Ovary (tissue), 9 donors: ENCODE data around the gene SOX10. TPM values are rescaled to one million over a fixed set of nuclear protein-coding genes. Genes with fewer than 3 reads are reported as not detected.

ENCODE experiments used
- DNase-seq, 5 donors: peaks; one replicate each; pipeline ENCODE4 v3.0.0-alpha.2; 2019 to 2020
- H3K27ac ChIP-seq, 2 donors: fragments of 200-600 bp; one replicate each; pipeline versions ENCODE4 v1.5.1 to v1.8.0; 2019 to 2022
- H3K27me3 ChIP-seq: fragments of 200-600 bp; one replicate; pipeline ENCODE4 v1.8.0; 2022
- H3K36me3 ChIP-seq: fragments of 200-600 bp; sonication (generic); one replicate; pipeline ENCODE4 v1.5.1; 2019
- H3K4me1 ChIP-seq: one replicate; pipeline ENCODE4 v1.8.1; 2013; ENCODE audit warnings: mild to moderate bottlenecking, moderate library complexity; ENCODE audit not compliant: insufficient read depth
- H3K4me3 ChIP-seq: fragments of 200-600 bp; sonication (generic); one replicate; pipeline ENCODE4 v1.5.1; 2017
- H3K9me3 ChIP-seq, 2 donors: fragments of 200-600 bp in 1 of 2; sonication (generic) in 1 of 2; one replicate each; pipeline versions ENCODE4 v1.5.1 to v1.8.1; 2013 to 2019; ENCODE audit warnings: mild to moderate bottlenecking in 1 of 2, moderate library complexity in 1 of 2
- EP300 ChIP-seq: sonication (generic); formaldehyde crosslinking; IDR thresholded peaks from one replicate; pipeline ENCODE4 v1.6.1; 2017; ENCODE audit warnings: antibody characterized with exemption
- POLR2A ChIP-seq: fragments of 450-650 bp; IDR thresholded peaks from one replicate; pipeline ENCODE4 v1.6.1; 2017; ENCODE audit warnings: antibody characterized with exemption, mild to moderate bottlenecking, moderate library complexity
- WGBS, 3 donors: extraction: QIAGEN DNeasy Blood & Tissue Kit in 1 of 3; methylation state at CpG; one replicate each; pipeline versions ENCODE4 v1.1.5 to v1.1.7; 2013 to 2017; 5-methylcytosine and 5-hydroxymethylcytosine counted together
- intact Hi-C, 4 donors: fragments of 100-400 bp; cut with DNase I; formaldehyde crosslinking; loops; one replicate each; pipeline versions ENCODE4 v1.11.0 to v1.15.1; 2022 to 2023
- polyA plus RNA-seq, 2 donors: library from polyadenylated mRNA; stranded (reverse); fragments of 200-250 nt in 1 of 2; fragments of 350-450 nt in 1 of 2; fragmentation: Illumina TruSeq in 1 of 2; extraction: RNeasy Lipid Tissue Mini Kit (QIAGEN cat#74804) in 1 of 2; gene quantifications; one replicate each; pipeline ENCODE4 v1.2.3, GENCODE V29; 2013 to 2014
- total RNA-seq, 7 donors: library from RNA; depleted of rRNA in 2 of 7; stranded (reverse); fragments of >200 nt in 2 of 7; fragmentation: NEBNext Ultra II Directional in 3 of 7; extraction: Animal tissue kit (Norgen Biotek cat#: 25700) in 3 of 7; gene quantifications; one replicate each; pipeline versions ENCODE4 v1.1.0 to v1.2.4, GENCODE V29; 2016 to 2023
- TF ChIP-seq, protein P1 (sequence below), 3 donors: fragments of 450-650 bp in 2 of 3; fragments of 200-600 bp in 1 of 3; IDR thresholded peaks; one replicate each; pipeline versions ENCODE4 v1.5.1 to v1.8.0; 2016 to 2022; ENCODE audit warnings: antibody characterized with exemption in 3 of 3, mild to moderate bottlenecking in 1 of 3
- donor health status: DM: no; HTN: no; CAD: no; lungs with moderate emphysema.
- donor health status: DM: no; HTN: no; CAD: no.
- donor health status: Bipolar disorder and iron deficiency.
- donor health status: DM: yes; HTN: yes; CAD: no.
- donor health status: DM: no; HTN: no; CAD: no.
- donor health status: DM: yes; HTN: yes; CAD: no.

Gene SOX10
- total and polyA plus RNA-seq, 9 donors, result 0.11 to 3.2 (median 1.3) TPM; not detected in 2

DNA sequence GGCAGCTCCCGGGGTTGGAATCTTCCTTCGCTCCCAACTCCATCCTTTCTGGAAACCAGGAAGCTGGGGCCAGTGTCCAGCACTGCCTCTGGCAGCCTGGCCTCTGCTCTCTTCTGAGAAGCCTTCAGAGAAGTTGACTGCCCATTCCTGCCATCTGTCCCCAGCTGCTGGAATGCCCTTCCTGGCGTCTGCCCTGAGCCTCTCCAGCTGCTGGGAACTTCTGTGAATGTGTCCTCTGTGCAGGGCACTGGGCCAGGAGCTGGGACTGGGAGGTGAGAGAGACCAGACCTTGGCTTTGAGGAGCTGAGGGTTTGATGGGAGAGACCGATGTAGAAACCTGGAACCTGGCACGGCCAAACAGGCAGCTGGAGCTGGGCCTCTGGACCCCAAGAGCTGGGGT, 5.9 kb upstream of the SOX10 start:
- no peak for TF ChIP-seq POLR2A
- TF ChIP-seq, protein P1, sequence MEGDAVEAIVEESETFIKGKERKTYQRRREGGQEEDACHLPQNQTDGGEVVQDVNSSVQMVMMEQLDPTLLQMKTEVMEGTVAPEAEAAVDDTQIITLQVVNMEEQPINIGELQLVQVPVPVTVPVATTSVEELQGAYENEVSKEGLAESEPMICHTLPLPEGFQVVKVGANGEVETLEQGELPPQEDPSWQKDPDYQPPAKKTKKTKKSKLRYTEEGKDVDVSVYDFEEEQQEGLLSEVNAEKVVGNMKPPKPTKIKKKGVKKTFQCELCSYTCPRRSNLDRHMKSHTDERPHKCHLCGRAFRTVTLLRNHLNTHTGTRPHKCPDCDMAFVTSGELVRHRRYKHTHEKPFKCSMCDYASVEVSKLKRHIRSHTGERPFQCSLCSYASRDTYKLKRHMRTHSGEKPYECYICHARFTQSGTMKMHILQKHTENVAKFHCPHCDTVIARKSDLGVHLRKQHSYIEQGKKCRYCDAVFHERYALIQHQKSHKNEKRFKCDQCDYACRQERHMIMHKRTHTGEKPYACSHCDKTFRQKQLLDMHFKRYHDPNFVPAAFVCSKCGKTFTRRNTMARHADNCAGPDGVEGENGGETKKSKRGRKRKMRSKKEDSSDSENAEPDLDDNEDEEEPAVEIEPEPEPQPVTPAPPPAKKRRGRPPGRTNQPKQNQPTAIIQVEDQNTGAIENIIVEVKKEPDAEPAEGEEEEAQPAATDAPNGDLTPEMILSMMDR (IDR thresholded peaks at IDR 0.05), result no peak
- H3K9me3 ChIP-seq, result no peaks in the 10 kb centered on the region
- H3K27ac ChIP-seq, result no peak overlapping the region
- H3K4me3 ChIP-seq, result no peak overlapping the region
- DNase-seq, result no peak
- intact Hi-C loops, result loop anchor here in 1 of 4 donors (5.0 kb wide), 1 partner anchor 663 kb away; no protein-coding TSS in a partner anchor
- WGBS, 3 donors, result 43 to 60% (median 53%) methylated on average over 5 of the region's 5 CpGs
- H3K27me3 ChIP-seq, result no peaks in the 10 kb centered on the region
- no peaks in the 10 kb centered on the region for H3K36me3 ChIP-seq
- no peaks in the 10 kb centered on the region for H3K4me1 ChIP-seq

DNA sequence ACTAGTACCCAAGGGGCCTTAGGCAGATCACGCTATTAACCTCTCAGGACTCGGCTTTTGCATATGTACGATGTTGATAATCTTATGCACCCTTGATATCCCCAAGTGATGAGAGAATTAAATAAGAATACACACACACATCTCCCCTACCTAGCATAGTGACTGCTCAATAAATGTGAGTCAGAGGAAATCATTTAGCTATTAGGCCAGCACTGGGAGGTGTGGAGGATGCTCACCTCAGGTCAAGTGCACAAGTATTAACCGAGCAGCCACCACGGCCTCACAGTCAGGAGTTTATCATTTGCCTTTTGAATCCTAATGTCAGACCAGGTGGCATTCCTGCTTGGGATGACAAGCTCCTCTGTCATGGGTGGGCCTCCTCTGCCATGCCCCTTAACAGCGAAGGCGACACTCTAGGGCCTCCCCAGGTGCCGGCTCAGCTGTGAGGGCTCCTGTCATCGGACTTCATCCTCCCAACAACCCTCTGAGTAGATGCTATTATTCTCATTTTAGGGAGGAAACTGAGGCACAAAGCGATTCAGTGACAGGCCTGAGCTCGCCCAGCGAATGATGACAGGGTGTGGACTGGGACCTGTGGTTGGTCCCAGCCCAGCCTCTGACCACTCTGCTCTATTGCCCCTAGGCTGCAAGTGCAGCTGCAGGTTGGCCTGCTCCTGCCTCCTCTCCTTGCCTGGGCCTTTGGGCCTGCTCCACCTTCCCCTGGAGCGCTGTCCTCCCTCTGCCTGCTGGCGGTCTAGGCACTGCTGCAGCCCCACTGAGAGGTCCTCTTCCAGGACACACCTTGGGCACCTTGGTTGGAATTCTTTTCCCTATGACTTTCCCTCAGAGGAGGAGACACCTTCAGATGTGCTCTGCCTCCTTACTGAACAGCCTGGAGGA, 5.0 kb upstream of the SOX10 start:
- Histone ChIP-seq H3K4me1 (no peaks in the 10 kb centered on the region), H3K9me3 (no peaks in the 10 kb centered on the region), H3K36me3 (no peaks in the 10 kb centered on the region), H3K27me3 (no peaks in the 10 kb centered on the region), H3K4me3 (no peak overlapping the region), H3K27ac (no peak overlapping the region)
- TF ChIP-seq, protein P1 (IDR thresholded peaks at IDR 0.05), result no peak
- TF ChIP-seq POLR2A (no peak), EP300 (no peak)
- DNase-seq, result no peak
- intact Hi-C loops, result loop anchor here in 1 of 4 donors (5.0 kb wide), 1 partner anchor 662 kb away; no protein-coding TSS in a partner anchor
- 88 to 93% (median 89%) methylated on average over 14 of the region's 14 CpGs for WGBS, 3 donors

DNA sequence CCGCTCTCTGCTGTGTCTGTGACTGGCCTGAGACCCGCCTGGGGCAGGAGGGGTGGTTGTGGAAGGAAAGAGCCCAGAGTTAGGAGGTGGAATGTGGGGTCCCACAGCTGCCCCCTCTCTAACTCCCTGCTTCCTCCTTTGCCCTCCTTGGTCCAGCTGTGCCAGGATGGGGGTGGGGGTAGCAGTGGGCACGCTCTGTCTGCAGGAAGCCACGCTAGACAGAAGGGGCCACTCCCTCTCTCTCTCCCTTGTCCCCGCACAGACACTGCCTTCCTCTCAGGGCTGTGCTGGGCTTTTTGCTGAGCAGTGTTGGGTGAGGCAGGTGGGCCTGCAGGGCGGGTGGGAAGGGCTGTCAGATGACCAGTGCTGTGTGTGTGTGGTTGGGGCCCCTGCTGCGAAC, 2.0 kb upstream of the SOX10 start:
- Histone ChIP-seq H3K4me3 (no peak overlapping the region), H3K27me3 (no peaks in the 10 kb centered on the region), H3K9me3 (no peaks in the 10 kb centered on the region), H3K4me1 (no peaks in the 10 kb centered on the region), H3K27ac (no peak overlapping the region), H3K36me3 (no peaks in the 10 kb centered on the region)
- TF ChIP-seq EP300 (no peak), POLR2A (no peak)
- TF ChIP-seq, protein P1 (IDR thresholded peaks at IDR 0.05), result no peak
- intact Hi-C loops, result no loop called here
- WGBS, 3 donors, result 83 to 92% (median 91%) methylated on average over 7 of the region's 7 CpGs
- no peak for DNase-seq

DNA sequence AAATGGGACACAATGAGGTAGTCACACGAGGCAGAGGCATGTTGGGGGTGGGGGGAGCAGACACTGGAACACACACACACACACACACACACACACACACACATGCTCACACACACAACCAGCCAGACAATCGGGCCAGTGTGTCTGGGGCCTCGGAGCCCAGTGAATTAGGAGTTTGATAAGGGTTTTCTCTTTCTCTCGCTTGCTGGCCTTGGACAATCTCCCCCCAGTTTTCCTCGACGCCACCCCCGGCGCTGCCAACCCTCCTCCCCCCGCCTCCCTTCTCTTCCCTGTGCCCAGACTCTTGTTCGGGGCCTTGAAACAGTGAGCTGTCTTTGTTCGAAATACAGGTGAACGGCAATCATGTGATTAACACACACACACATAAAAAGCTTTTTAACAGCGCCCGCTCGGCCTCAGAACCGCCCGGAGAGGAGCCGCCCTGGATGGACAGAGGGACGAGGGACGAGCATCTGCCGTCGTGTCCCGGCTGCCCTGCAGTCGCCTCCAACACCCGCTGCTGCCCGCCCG, 1.5 kb upstream of the SOX10 start:
- Histone ChIP-seq H3K9me3 (no peaks in the 10 kb centered on the region), H3K4me1 (no peaks in the 10 kb centered on the region), H3K4me3 (no peak overlapping the region), H3K27me3 (no peaks in the 10 kb centered on the region), H3K36me3 (no peaks in the 10 kb centered on the region), H3K27ac (no peak overlapping the region)
- no peak for TF ChIP-seq EP300
- TF ChIP-seq, protein P1 (IDR thresholded peaks at IDR 0.05), result no peak
- 80 to 86% (median 83%) methylated on average over 27 of the region's 27 CpGs for WGBS, 3 donors
- intact Hi-C loops, result no loop called here
- no peak for DNase-seq
